ENCODE data around the gene C19orf53. TPM values are rescaled to one million over a fixed set of nuclear protein-coding genes. Genes with fewer than 3 reads are reported as not detected.

The C19orf53 gene
- total and polyA plus RNA-seq, 2 donors (not counting 3 experiments of a cell fraction or from before 2014, with no cell fraction given), result 113 to 239 TPM

DNA sequence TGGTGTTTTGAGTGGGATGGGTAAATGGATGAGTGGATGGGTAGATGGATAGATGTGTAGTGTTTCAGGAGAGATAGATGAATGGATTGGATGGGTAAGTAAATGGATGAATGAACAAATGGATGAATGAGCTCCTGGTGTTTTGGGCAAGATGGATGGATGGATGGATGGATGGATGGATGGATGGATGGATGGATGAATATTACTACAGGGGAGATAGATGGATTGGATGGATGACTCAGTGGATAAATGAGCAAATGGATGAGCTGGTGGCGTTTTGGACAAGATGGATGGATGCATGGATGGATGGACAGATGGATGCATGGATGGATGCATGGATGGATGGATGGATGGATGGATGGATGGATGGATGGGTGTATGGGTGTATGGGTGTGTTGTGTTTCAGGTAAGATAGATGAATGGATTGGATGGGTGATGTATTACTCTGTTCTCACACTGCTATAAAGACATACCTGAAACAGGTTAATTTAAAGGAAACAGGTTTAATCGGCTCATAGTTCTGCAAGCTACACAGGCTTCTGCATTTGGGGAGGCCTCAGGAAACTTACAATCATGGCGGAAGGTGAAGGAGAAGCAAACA lies 33.3 kb downstream of the C19orf53 start:
- CTCF ChIA-PET, result no interaction called here

More for the DNA sequence above, 33.3 kb downstream of the C19orf53 start:
- no peaks in the 10 kb centered on the region for H3K9me1 ChIP-seq (replicated peaks; ENCODE audit: control insufficient read depth, extremely low read depth, insufficient read depth, low read length)
- TF ChIP-seq POLR2A (IDR thresholded peaks at IDR 0.05; ENCODE audit: low read depth, low read length) (no peak), MYC (IDR thresholded peaks at IDR 0.05; ENCODE audit: low read depth, low read length) (no peak), FOS (IDR thresholded peaks at IDR 0.05; ENCODE audit: borderline replicate concordance, insufficient read depth, low read length) (no peak), POLR2AphosphoS5 (IDR thresholded peaks at IDR 0.05; ENCODE audit: insufficient read depth, low read depth, low read length) (no peak), CTCF (IDR thresholded peaks at IDR 0.05; ENCODE audit: extremely low read depth in 1 of 2, insufficient read depth in 1 of 2, low read depth in 1 of 2, low read length in 2 of 2) (no peak), MAX (IDR thresholded peaks at IDR 0.05; ENCODE audit: insufficient read depth, insufficient read length) (no peak)
- no peak for FAIRE-seq
- H3K27me3 ChIP-seq (ENCODE audit: control insufficient read depth in 2 of 2, insufficient read depth in 2 of 2, low read length in 2 of 2), result no peaks in the 10 kb centered on the region
- no peak overlapping the region for H2AFZ ChIP-seq (ENCODE audit: low read depth, low read length)
- no peak overlapping the region for H3K4me2 ChIP-seq (ENCODE audit: insufficient read depth, low read length)
- H3K4me3 ChIP-seq (replicated peaks in 1 of 3; ENCODE audit: insufficient read depth in 1 of 3, low read depth in 1 of 3, low read length in 3 of 3), result no peak overlapping the region
- dilution Hi-C loops (cut with MboI; ENCODE audit: extremely low pct_ligation_motif_present, low sequenced_read_pairs) (no loop called here), intact Hi-C loops (cut with micrococcal nuclease) (no loop called here)
- H3K9me3 ChIP-seq (replicated peaks; ENCODE audit: control insufficient read depth, insufficient read depth, low read length), result no peaks in the 10 kb centered on the region
- H3K79me2 ChIP-seq (ENCODE audit: control insufficient read depth, insufficient read depth, low read length), result no peaks in the 10 kb centered on the region
- H4K20me1 ChIP-seq (replicated peaks; ENCODE audit: control insufficient read depth, extremely low read depth, insufficient read depth, low read length), result no peaks in the 10 kb centered on the region
- H3K4me1 ChIP-seq (ENCODE audit: control insufficient read depth, extremely low read depth, insufficient read depth, low read length), result no peaks in the 10 kb centered on the region
- POLR2A ChIA-PET, result interaction anchor here (0.6 kb wide), 2 partner anchors 15 to 33 kb away, joined by 3 to 4 read pairs; no protein-coding TSS in a partner anchor
- H3K9ac ChIP-seq (replicated peaks; ENCODE audit: extremely low read depth, insufficient read depth, low read length), result no peak overlapping the region
- H3K27ac ChIP-seq (ENCODE audit: insufficient read depth, low read depth, low read length), result no peak overlapping the region
- no TSS peak for BruUV-seq (replicated peaks)
- H3K36me3 ChIP-seq (ENCODE audit: control insufficient read depth in 2 of 2, extremely low read depth in 1 of 2, insufficient read depth in 2 of 2, low read length in 2 of 2), result peaks cover 5 to 42% of the 10 kb centered on the region in 2 experiments
- DNase-seq (ENCODE audit: low read depth, low spot score), result no peak
